H1 (cell line): ENCODE results near the gene COX6A2. TPM values are rescaled to one million over a fixed set of nuclear protein-coding genes. Genes with fewer than 3 reads are reported as not detected.

Source experiments
- CTCF ChIA-PET: fragments of 300-600 bp; sonication (Branson Sonifier 250); formaldehyde crosslinking; loops from one replicate; lab custom pipeline; 2021; ENCODE audit not compliant: partially characterized antibody; lab: Charles Lee
- POLR2A ChIA-PET: fragments of 300-600 bp; sonication (Branson Sonifier 250); formaldehyde crosslinking; loops from one replicate; lab custom pipeline; 2021; ENCODE audit warnings: inconsistent platforms; ENCODE audit not compliant: partially characterized antibody; lab: Charles Lee
- DNase-seq, 2 experiments: peaks; one replicate each; pipeline versions ENCODE4 v3.0.0 to v3.0.0-alpha.2; 2010 to 2022; ENCODE audit warnings: low spot score in 2 of 2, low read depth in 1 of 2, mixed read lengths in 1 of 2
- FAIRE-seq: peaks from 2 replicates; lab custom pipeline; 2011; peaks lifted over from hg19 to GRCh38; lab: Jason Lieb, UNC
- H2AFZ ChIP-seq: 2 replicates; pipeline ENCODE4 v1.8.1; 2012; ENCODE audit warnings: low read length, inconsistent platforms
- H2AK5ac ChIP-seq: 2 replicates; pipeline ENCODE4 v1.6.1; 2013; ENCODE audit warnings: low read depth, low read length
- H2BK120ac ChIP-seq: replicated peaks from 2 replicates; pipeline ENCODE3; 2013; ENCODE audit warnings: low read depth, low read length, inconsistent platforms
- H2BK12ac ChIP-seq: 2 replicates; pipeline ENCODE4 v1.6.1; 2013; ENCODE audit warnings: low read depth, low read length
- H2BK15ac ChIP-seq: 2 replicates; pipeline ENCODE4 v1.6.1; 2013; ENCODE audit warnings: low read length
- H2BK20ac ChIP-seq: 2 replicates; pipeline ENCODE4 v1.6.1; 2013; ENCODE audit warnings: low read length
- H2BK5ac ChIP-seq: 2 replicates; pipeline ENCODE4 v1.6.1; 2013; ENCODE audit warnings: low read depth, low read length
- H3K14ac ChIP-seq: 2 replicates; pipeline ENCODE4 v1.6.1; 2013; ENCODE audit warnings: inconsistent platforms; ENCODE audit not compliant: insufficient read length
- H3K18ac ChIP-seq: 2 replicates; pipeline ENCODE4 v1.6.1; 2013; ENCODE audit warnings: low read length; ENCODE audit errors: extremely low read depth
- H3K23ac ChIP-seq: 2 replicates; pipeline ENCODE4 v1.6.1; 2013; ENCODE audit warnings: inconsistent platforms; ENCODE audit not compliant: insufficient read length
- H3K23me2 ChIP-seq: 2 replicates; pipeline ENCODE4 v1.6.1; 2013; ENCODE audit warnings: low read depth, low read length
- H3K27ac ChIP-seq: 2 replicates; pipeline ENCODE4 v1.6.1; 2011; ENCODE audit warnings: low read depth, low read length, inconsistent platforms
- H3K27me3 ChIP-seq, 4 experiments: replicated peaks in 1 of 4; 1 replicate in 1 of 4; 2 replicates in 3 of 4; pipeline versions ENCODE4 v1.6.1 to v1.8.1; 2011 to 2013; ENCODE audit warnings: low read length in 3 of 4, mild to moderate bottlenecking in 3 of 4, inconsistent platforms in 2 of 4, mixed read lengths in 2 of 4, moderate library complexity in 1 of 4; ENCODE audit not compliant: control insufficient read depth in 3 of 4, insufficient read depth in 3 of 4; ENCODE audit errors: extremely low read depth in 1 of 4
- H3K36me3 ChIP-seq, 4 experiments: 2 replicates each; pipeline versions ENCODE4 v1.6.1 to v1.8.1; 2011 to 2013; ENCODE audit warnings: mild to moderate bottlenecking in 4 of 4, low read length in 3 of 4, moderate library complexity in 2 of 4, control low read depth in 1 of 4, inconsistent platforms in 1 of 4; ENCODE audit not compliant: insufficient read depth in 4 of 4, control insufficient read depth in 2 of 4
- H3K4ac ChIP-seq: replicated peaks from 2 replicates; pipeline ENCODE3; 2013; ENCODE audit warnings: low read length, low read depth, mixed read lengths, inconsistent platforms; ENCODE audit not compliant: insufficient read length
- H3K4me1 ChIP-seq, 4 experiments: replicated peaks in 1 of 4; 1 replicate in 1 of 4; 2 replicates in 3 of 4; pipeline versions ENCODE4 v1.6.1 to v1.8.1; 2011 to 2013; ENCODE audit warnings: low read length in 3 of 4, inconsistent platforms in 2 of 4, mixed read lengths in 1 of 4; ENCODE audit not compliant: insufficient read depth in 4 of 4, control insufficient read depth in 3 of 4
- H3K4me2 ChIP-seq, 2 experiments: 2 replicates each; pipeline versions ENCODE4 v1.6.1 to v1.8.1; 2011 to 2013; ENCODE audit warnings: low read depth in 2 of 2, low read length in 2 of 2, control low read depth in 1 of 2, inconsistent platforms in 1 of 2, mild to moderate bottlenecking in 1 of 2; ENCODE audit not compliant: insufficient read depth in 1 of 2
- H3K4me3 ChIP-seq, 4 experiments: fragments of 200-600, 300-600 bp in 1 of 4; sonication (generic), shearing (Covaris generic), sonication (Bioruptor Twin) in 1 of 4; 2 replicates each; pipeline versions ENCODE4 v1.5.1 to v1.8.1; 2011 to 2016; ENCODE audit warnings: low read length in 4 of 4, low read depth in 3 of 4, control low read depth in 2 of 4, inconsistent platforms in 2 of 4, mild to moderate bottlenecking in 2 of 4, mixed read lengths in 1 of 4, moderate library complexity in 1 of 4; ENCODE audit not compliant: insufficient read depth in 2 of 4; ENCODE audit errors: extremely low read depth in 1 of 4
- H3K56ac ChIP-seq: replicated peaks from 2 replicates; pipeline ENCODE3; 2013; ENCODE audit warnings: low read depth, mild to moderate bottlenecking, mixed read lengths, low read length, inconsistent platforms; ENCODE audit not compliant: insufficient read length
- H3K79me1 ChIP-seq: 2 replicates; pipeline ENCODE4 v1.6.1; 2013; ENCODE audit warnings: low read depth, low read length, control low read depth
- H3K79me2 ChIP-seq, 2 experiments: 2 replicates each; pipeline versions ENCODE4 v1.6.1 to v1.8.1; 2012 to 2013; ENCODE audit warnings: low read length in 2 of 2, mild to moderate bottlenecking in 2 of 2, inconsistent platforms in 1 of 2; ENCODE audit not compliant: insufficient read depth in 2 of 2, control insufficient read depth in 1 of 2
- H3K9ac ChIP-seq, 4 experiments: replicated peaks in 1 of 4; 1 replicate in 1 of 4; 2 replicates in 3 of 4; pipeline versions ENCODE4 v1.6.1 to v1.8.1; 2011 to 2013; ENCODE audit warnings: low read depth in 3 of 4, low read length in 3 of 4, control low read depth in 2 of 4, mild to moderate bottlenecking in 2 of 4, moderate library complexity in 2 of 4, inconsistent platforms in 1 of 4; ENCODE audit errors: extremely low read depth in 1 of 4
- H3K9me3 ChIP-seq, 2 experiments: 2 replicates each; pipeline versions ENCODE4 v1.6.1 to v1.8.1; 2012 to 2013; ENCODE audit warnings: mild to moderate bottlenecking in 2 of 2, moderate library complexity in 2 of 2, control low read depth in 1 of 2, inconsistent platforms in 1 of 2, low read depth in 1 of 2, low read length in 1 of 2, mixed read lengths in 1 of 2; ENCODE audit not compliant: insufficient read depth in 2 of 2
- H4K20me1 ChIP-seq, 2 experiments: replicated peaks in 1 of 2; 2 replicates each; pipeline versions ENCODE3 to v1.8.1; 2011 to 2013; ENCODE audit warnings: inconsistent platforms in 2 of 2, low read length in 2 of 2, mild to moderate bottlenecking in 1 of 2; ENCODE audit not compliant: insufficient read depth in 2 of 2, control insufficient read depth in 1 of 2
- H4K5ac ChIP-seq: 2 replicates; pipeline ENCODE4 v1.6.1; 2013; ENCODE audit warnings: low read length, low read depth, mixed read lengths, inconsistent platforms; ENCODE audit not compliant: insufficient read length
- H4K8ac ChIP-seq: 2 replicates; pipeline ENCODE4 v1.8.0; 2013; ENCODE audit warnings: mild to moderate bottlenecking, moderate library complexity, low read length, inconsistent platforms; ENCODE audit not compliant: insufficient read depth; ENCODE audit errors: extremely low read depth
- H4K91ac ChIP-seq: replicated peaks from 2 replicates; pipeline ENCODE3; 2013; ENCODE audit warnings: low read length, mixed read lengths, inconsistent platforms; ENCODE audit not compliant: insufficient read length
- CHD1 ChIP-seq: IDR thresholded peaks from 2 replicates; pipeline ENCODE4 v1.6.1; 2012; ENCODE audit warnings: low read depth, low read length, improper control_type of control experiment
- HDAC2 ChIP-seq, 2 experiments: fragments of 300-600 bp in 1 of 2; sonication (generic) in 1 of 2; IDR thresholded peaks; 2 replicates each; pipeline ENCODE4 v1.6.1; 2011 to 2012; ENCODE audit warnings: low read depth in 2 of 2, low read length in 2 of 2, mild to moderate bottlenecking in 2 of 2, moderate library complexity in 2 of 2, borderline replicate concordance in 1 of 2, inconsistent platforms in 1 of 2
- HDAC6 ChIP-seq: IDR thresholded peaks from one replicate; pipeline ENCODE4 v1.7.1; 2012; ENCODE audit warnings: low read depth, mild to moderate bottlenecking, inconsistent platforms, low read length, moderate library complexity
- JUN ChIP-seq: IDR thresholded peaks from 2 replicates; pipeline ENCODE4 v1.6.1; 2011; ENCODE audit warnings: low read depth, mild to moderate bottlenecking, improper control_type of control experiment, low read length
- KDM1A ChIP-seq: fragments of 200-600, 300-600 bp; sonication (generic); IDR thresholded peaks from 2 replicates; pipeline ENCODE4 v1.7.1; 2016; ENCODE audit warnings: mild to moderate bottlenecking, low read length, borderline replicate concordance
- NANOG ChIP-seq: IDR thresholded peaks from 2 replicates; pipeline ENCODE4 v1.6.1; 2011; ENCODE audit warnings: low read length, low read depth, mild to moderate bottlenecking, inconsistent platforms; ENCODE audit not compliant: insufficient read depth, poor library complexity, severe bottlenecking
- POLR2A ChIP-seq, 2 experiments: IDR thresholded peaks; 1 replicate in 1 of 2; 2 replicates in 1 of 2; pipeline ENCODE4 v1.6.1; 2011; ENCODE audit warnings: low read depth in 2 of 2, low read length in 2 of 2, mild to moderate bottlenecking in 2 of 2; ENCODE audit errors: control extremely low read depth in 1 of 2
- RBBP5 ChIP-seq: IDR thresholded peaks from 2 replicates; pipeline ENCODE4 v1.7.1; 2012; ENCODE audit warnings: low read depth, mild to moderate bottlenecking, inconsistent platforms, low read length, moderate library complexity, borderline replicate concordance
- RXRA ChIP-seq: IDR thresholded peaks from 2 replicates; pipeline ENCODE4 v1.6.1; 2011; ENCODE audit warnings: low read depth, mild to moderate bottlenecking, low read length, moderate library complexity; ENCODE audit not compliant: insufficient read depth
- SAP30 ChIP-seq: fragments of 300-600 bp; sonication (generic); IDR thresholded peaks from 2 replicates; pipeline ENCODE4 v1.7.1; 2012; ENCODE audit warnings: low read length, moderate library complexity, mild to moderate bottlenecking, inconsistent platforms; ENCODE audit not compliant: insufficient read depth, insufficient replicate concordance
- SRF ChIP-seq: IDR thresholded peaks from 2 replicates; pipeline ENCODE4 v1.6.1; 2011; ENCODE audit warnings: mild to moderate bottlenecking, low read depth, low read length, moderate library complexity
- TAF7 ChIP-seq: optimal IDR thresholded peaks from 2 replicates; pipeline ENCODE3; 2011; ENCODE audit warnings: low read depth, mild to moderate bottlenecking, inconsistent platforms, low read length, moderate library complexity, borderline replicate concordance
- TEAD4 ChIP-seq: IDR thresholded peaks from 2 replicates; pipeline ENCODE4 v1.6.1; 2012; ENCODE audit warnings: low read depth, low read length, inconsistent platforms, mixed read lengths
- WGBS, 2 experiments: shearing (Covaris generic) in 1 of 2; methylation state at CpG; one replicate each; pipeline versions ENCODE4 v1.1.6 to v1.1.7; 2013 to 2015; ENCODE audit warnings: low lambda C conversion rate in 2 of 2, mixed read lengths in 2 of 2, inconsistent platforms in 1 of 2, low coverage in 1 of 2, missing lambda C conversion rate in 1 of 2; ENCODE audit not compliant: insufficient replicate concordance in 2 of 2, insufficient coverage in 1 of 2, insufficient read length in 1 of 2; ENCODE audit errors: extremely low coverage in 1 of 2, missing lambda C conversion rate in 1 of 2; 5-methylcytosine and 5-hydroxymethylcytosine counted together
- polyA plus RNA-seq, 7 experiments: library from polyadenylated mRNA; depleted of rRNA in 3 of 7; stranded (reverse) in 5 of 7; unstranded in 2 of 7; fragments of >200 nt in 5 of 7; fragments of 200-250 nt in 2 of 7; gene quantifications; 1 replicate in 5 of 7; 2 replicates in 1 of 7; 4 replicates in 1 of 7; pipeline versions ENCODE4 v1.2.1 to v1.2.3, GENCODE V29; 2011 to 2013; ENCODE audit warnings: missing spikeins in 2 of 7, mixed read lengths in 2 of 7
- total RNA-seq: library from RNA; stranded (reverse); fragmentation: NEBNext Ultra II Directional; extraction: Animal tissue kit (Norgen Biotek cat#: 25700); gene quantifications from 2 replicates; pipeline ENCODE4 v1.2.1, GENCODE V29; 2021

Gene COX6A2
- total and polyA plus RNA-seq, 2 of the 8 experiments (the other 6 are each of a cell fraction or from before 2014, with no cell fraction given): 0.79 TPM; not detected in 1

- H3K36me3 ChIP-seq: no peaks in the 10 kb centered on the region
- no peak overlapping the region for H2BK15ac ChIP-seq
- H2BK20ac ChIP-seq: no peak overlapping the region
- FAIRE-seq: no peak
- no peak overlapping the region for H3K14ac ChIP-seq
- no peak overlapping the region for H4K8ac ChIP-seq
- H2BK12ac ChIP-seq: no peak overlapping the region
- no peaks in the 10 kb centered on the region for H3K9me3 ChIP-seq
- H3K56ac ChIP-seq: no peak overlapping the region
- 89% methylated on average over 4 of the region's 4 CpGs; no CpG with 5 or more reads in 1 of the 2 experiments for WGBS, 2 experiments
- no peaks in the 10 kb centered on the region for H3K79me1 ChIP-seq
- H3K27ac ChIP-seq: no peak overlapping the region
- no peak overlapping the region for H2BK5ac ChIP-seq
- no peak overlapping the region for H4K91ac ChIP-seq
- H4K20me1 ChIP-seq: no peaks in the 10 kb centered on the region
- no peak overlapping the region for H3K4ac ChIP-seq
- POLR2A ChIA-PET: interaction anchor here (0.5 to 1.7 kb wide), 3 partner anchors 67 to 257 kb away, joined by 3 to 4 read pairs (median 4); partner anchors contain the start of gene RUSF1
- no peak overlapping the region for H3K4me3 ChIP-seq
- H2BK120ac ChIP-seq: no peak overlapping the region
- CTCF ChIA-PET: interaction anchor here (1.1 to 6.5 kb wide), 4 partner anchors 11 to 54 kb away, joined by 3 to 36 read pairs (median 18); partner anchors contain the start of gene COX6A2
- H3K23ac ChIP-seq: no peak overlapping the region
- no peaks in the 10 kb centered on the region for H3K79me2 ChIP-seq
- H3K18ac ChIP-seq: no peak overlapping the region
- no peak overlapping the region for H2AFZ ChIP-seq
- H3K23me2 ChIP-seq: no peaks in the 10 kb centered on the region; the same call in 1 of the 2 replicates
- peaks cover 0 to 2% (median 0%) of the 10 kb centered on the region in 4 experiments; a peak in 1 of 7 replicates for H3K27me3 ChIP-seq
- no peaks in the 10 kb centered on the region; a peak in 1 of 7 replicates for H3K4me1 ChIP-seq
- no peak overlapping the region for H3K9ac ChIP-seq
- H4K5ac ChIP-seq: no peak overlapping the region
- no peak overlapping the region for H2AK5ac ChIP-seq
- no peak overlapping the region for H3K4me2 ChIP-seq
- DNase-seq: no peak
- TF ChIP-seq JUN: no peak
- TF ChIP-seq SRF: no peak
- no peak for TF ChIP-seq TAF7
- TF ChIP-seq TEAD4: no peak
- TF ChIP-seq POLR2A (IDR thresholded peaks at IDR 0.05; ENCODE audit: control extremely low read depth in 1 of 2, low read depth in 2 of 2, low read length in 2 of 2): no peak
- no peak for TF ChIP-seq RBBP5
- TF ChIP-seq KDM1A: no peak
- no peak for TF ChIP-seq SAP30
- no peak for TF ChIP-seq RXRA
- no peak for TF ChIP-seq CHD1
- TF ChIP-seq HDAC6: no peak
- TF ChIP-seq NANOG: no peak
- TF ChIP-seq HDAC2 (IDR thresholded peaks at IDR 0.05; ENCODE audit: borderline replicate concordance in 1 of 2, low read depth in 2 of 2, low read length in 2 of 2): no peak
Observed at GRCh38 chr16:31440516-31441184, 12.5 kb upstream of the COX6A2 start.
